NCI-H526 (cell line): ENCODE results near the gene SLC39A5.
"Not testable (repeated sequence)": the region's sequence is repeated elsewhere in the genome, so short reads cannot be mapped to it uniquely, and the experiment has no call there.

ENCODE experiments used
- DNase-seq, 2 experiments: peaks; one replicate each; lab custom pipeline; 2025; lab: John Stamatoyannopoulos, UW

The SLC39A5 gene

GRCh38 chr12:56229916-56230431 lies at the start of gene SLC39A5:
SLC39A5 (plus strand) TSS chr12:56230051; CDS start chr12:56231275, 1,224 bp downstream.
- DNase-seq = no peak

GRCh38 chr12:56186957-56187356 lies 42.9 kb upstream of the SLC39A5 start:
- no peak for DNase-seq

- no peak for DNase-seq
Measured at GRCh38 chr12:56188131-56188777, 41.6 kb upstream of the SLC39A5 start.

- peak; percentile 25 to 56 for DNase-seq
Measured at GRCh38 chr12:56188778-56189098, 41.1 kb upstream of the SLC39A5 start.

- DNase-seq = peak; percentile 75 to 95
Measured at GRCh38 chr12:56189099-56189917, 40.5 kb upstream of the SLC39A5 start, which contains the start of gene SMARCC2. SMARCC2 (minus strand) TSS chr12:56189483; CDS start chr12:56189461, 22 bp downstream.

GRCh38 chr12:56189918-56190694 lies 39.7 kb upstream of the SLC39A5 start:
- DNase-seq = peak; percentile 84 to 90

GRCh38 chr12:56190695-56191155 lies 39.1 kb upstream of the SLC39A5 start:
- peak; percentile 47 to 51 for DNase-seq

- DNase-seq = no peak
Measured at GRCh38 chr12:56192582-56192981, 37.3 kb upstream of the SLC39A5 start.

- DNase-seq = peak; percentile 77 to 94
Measured at GRCh38 chr12:56193025-56193578, 36.7 kb upstream of the SLC39A5 start.

- DNase-seq = not testable (repeated sequence)
Measured at GRCh38 chr12:56196818-56197550, 32.9 kb upstream of the SLC39A5 start.

GRCh38 chr12:56197921-56198635 lies 31.8 kb upstream of the SLC39A5 start:
- no peak for DNase-seq

GRCh38 chr12:56198836-56199235 lies 31.0 kb upstream of the SLC39A5 start:
- DNase-seq = no peak

GRCh38 chr12:56202366-56202765 lies 27.5 kb upstream of the SLC39A5 start:
- no peak for DNase-seq

- DNase-seq = no peak
Measured at GRCh38 chr12:56202838-56203237, 27.0 kb upstream of the SLC39A5 start.

GRCh38 chr12:56204275-56204674 lies 25.6 kb upstream of the SLC39A5 start:
- DNase-seq = no peak

GRCh38 chr12:56205445-56205844 lies 24.4 kb upstream of the SLC39A5 start:
- DNase-seq = no peak

GRCh38 chr12:56206452-56207166 lies 23.2 kb upstream of the SLC39A5 start:
- DNase-seq = peak; percentile 13 to 60

GRCh38 chr12:56208006-56208405 lies 21.8 kb upstream of the SLC39A5 start:
- DNase-seq = peak; percentile 92 to 93

GRCh38 chr12:56212361-56212760 lies 17.5 kb upstream of the SLC39A5 start:
- DNase-seq = no peak

GRCh38 chr12:56213878-56214277 lies 16.0 kb upstream of the SLC39A5 start:
- DNase-seq = no peak
